Thyroid gland (tissue), 4 donors: ENCODE results near the gene ARHGEF37. TPM values are rescaled to one million over a fixed set of nuclear protein-coding genes. Genes with fewer than 3 reads are reported as not detected.

ENCODE experiments used
- DNase-seq, 2 donors: peaks; one replicate each; pipeline ENCODE4 v3.0.0-alpha.2; 2019
- H3K27ac ChIP-seq, 3 donors: fragments of 200-600 bp; sonication (generic); 1 replicate in 2 of 3; 2 replicates in 1 of 3; pipeline ENCODE4 v1.5.1; 2016 to 2019; ENCODE audit warnings: mild to moderate bottlenecking in 1 of 3, moderate library complexity in 1 of 3
- H3K27me3 ChIP-seq: fragments of 200-600 bp; sonication (generic); one replicate; pipeline ENCODE4 v1.5.1; 2019
- H3K36me3 ChIP-seq, 2 donors: fragments of 200-600 bp; sonication (generic); one replicate each; pipeline ENCODE4 v1.5.1; 2016 to 2019
- H3K4me1 ChIP-seq, 2 donors: fragments of 200-600 bp; sonication (generic); one replicate each; pipeline ENCODE4 v1.5.1; 2017 to 2019
- H3K4me3 ChIP-seq, 3 donors: fragments of 200-600 bp; sonication (generic); replicated peaks in 1 of 3; 1 replicate in 2 of 3; 2 replicates in 1 of 3; pipeline ENCODE4 v1.5.1; 2016; ENCODE audit warnings: mild to moderate bottlenecking in 1 of 3
- H3K9me3 ChIP-seq: fragments of 200-600 bp; sonication (generic); one replicate; pipeline ENCODE4 v1.5.1; 2017
- POLR2A ChIP-seq, 2 donors: fragments of 450-650 bp; IDR thresholded peaks; one replicate each; pipeline ENCODE4 v1.6.1; 2017; ENCODE audit warnings: antibody characterized with exemption in 2 of 2, mild to moderate bottlenecking in 2 of 2, moderate library complexity in 1 of 2
- WGBS, 2 donors: methylation state at CpG; one replicate each; pipeline ENCODE4 v1.1.5; 2017; 5-methylcytosine and 5-hydroxymethylcytosine counted together
- intact Hi-C: fragments of 100-400 bp; cut with DNase I; formaldehyde crosslinking; loops from one replicate; pipeline ENCODE4 v1.15.1; 2023
- total RNA-seq, 4 donors: library from RNA; depleted of rRNA; stranded (reverse); fragments of >200 nt; gene quantifications; one replicate each; pipeline ENCODE4 v1.2.3, GENCODE V29; 2016
- TF ChIP-seq, protein P1 (sequence below), 6 experiments: fragments of 200-600 bp in 3 of 6; fragments of 450-650 bp in 3 of 6; sonication (generic) in 3 of 6; IDR thresholded peaks; one replicate each; pipeline ENCODE4 v1.5.1; 2016 to 2019; ENCODE audit warnings: antibody characterized with exemption in 6 of 6, mild to moderate bottlenecking in 2 of 6, inconsistent platforms in 1 of 6, moderate library complexity in 1 of 6

The ARHGEF37 gene
- total RNA-seq, 4 donors from 2014 or later = 4.4 to 6.2 (median 5.5) TPM

GRCh38 chr5:149641600-149641999, 60.3 kb downstream of the ARHGEF37 start:
- H3K4me1 ChIP-seq = no peaks in the 10 kb centered on the region
- no peak for DNase-seq
- WGBS, 2 donors = 85 to 91% methylated on average over 5 of the region's 5 CpGs
- no peaks in the 10 kb centered on the region for H3K27me3 ChIP-seq
- TF ChIP-seq POLR2A (IDR thresholded peaks at IDR 0.05) = no peak
- no peaks in the 10 kb centered on the region for H3K9me3 ChIP-seq
- no peak overlapping the region for H3K27ac ChIP-seq
- no peaks in the 10 kb centered on the region for H3K36me3 ChIP-seq
- intact Hi-C loops = no loop called here
- no peak overlapping the region for H3K4me3 ChIP-seq

DNA sequence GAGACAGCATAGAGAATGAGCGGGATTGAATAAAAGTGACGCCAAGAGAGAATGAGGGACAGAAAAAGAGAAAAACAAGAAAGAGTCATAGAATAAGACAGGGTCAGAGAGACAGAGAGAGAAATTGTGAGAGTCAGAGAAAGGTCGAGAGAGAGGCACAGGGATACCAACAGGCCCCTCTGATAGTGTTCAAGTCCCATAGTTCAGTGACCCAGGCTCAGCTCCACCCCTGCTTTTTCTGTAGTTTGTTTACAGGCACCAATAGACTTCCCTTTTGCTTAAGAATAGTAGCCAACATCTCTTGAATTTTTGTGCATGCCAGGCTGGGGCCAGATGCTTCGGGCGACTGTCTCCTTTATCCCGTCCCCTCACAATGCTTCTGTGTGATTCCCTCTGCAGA, 62.5 kb downstream of the ARHGEF37 start:
- Histone ChIP-seq H3K9me3 (no peaks in the 10 kb centered on the region), H3K4me3 (no peak overlapping the region), H3K27me3 (no peaks in the 10 kb centered on the region), H3K27ac (no peak overlapping the region), H3K4me1 (no peaks in the 10 kb centered on the region), H3K36me3 (no peaks in the 10 kb centered on the region)
- intact Hi-C loops = no loop called here
- TF ChIP-seq, protein P1, sequence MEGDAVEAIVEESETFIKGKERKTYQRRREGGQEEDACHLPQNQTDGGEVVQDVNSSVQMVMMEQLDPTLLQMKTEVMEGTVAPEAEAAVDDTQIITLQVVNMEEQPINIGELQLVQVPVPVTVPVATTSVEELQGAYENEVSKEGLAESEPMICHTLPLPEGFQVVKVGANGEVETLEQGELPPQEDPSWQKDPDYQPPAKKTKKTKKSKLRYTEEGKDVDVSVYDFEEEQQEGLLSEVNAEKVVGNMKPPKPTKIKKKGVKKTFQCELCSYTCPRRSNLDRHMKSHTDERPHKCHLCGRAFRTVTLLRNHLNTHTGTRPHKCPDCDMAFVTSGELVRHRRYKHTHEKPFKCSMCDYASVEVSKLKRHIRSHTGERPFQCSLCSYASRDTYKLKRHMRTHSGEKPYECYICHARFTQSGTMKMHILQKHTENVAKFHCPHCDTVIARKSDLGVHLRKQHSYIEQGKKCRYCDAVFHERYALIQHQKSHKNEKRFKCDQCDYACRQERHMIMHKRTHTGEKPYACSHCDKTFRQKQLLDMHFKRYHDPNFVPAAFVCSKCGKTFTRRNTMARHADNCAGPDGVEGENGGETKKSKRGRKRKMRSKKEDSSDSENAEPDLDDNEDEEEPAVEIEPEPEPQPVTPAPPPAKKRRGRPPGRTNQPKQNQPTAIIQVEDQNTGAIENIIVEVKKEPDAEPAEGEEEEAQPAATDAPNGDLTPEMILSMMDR (IDR thresholded peaks at IDR 0.05) = no peak
- TF ChIP-seq POLR2A (IDR thresholded peaks at IDR 0.05) = no peak
- 80 to 86% methylated on average over 6 of the region's 6 CpGs for WGBS, 2 donors
- no peak for DNase-seq

DNA sequence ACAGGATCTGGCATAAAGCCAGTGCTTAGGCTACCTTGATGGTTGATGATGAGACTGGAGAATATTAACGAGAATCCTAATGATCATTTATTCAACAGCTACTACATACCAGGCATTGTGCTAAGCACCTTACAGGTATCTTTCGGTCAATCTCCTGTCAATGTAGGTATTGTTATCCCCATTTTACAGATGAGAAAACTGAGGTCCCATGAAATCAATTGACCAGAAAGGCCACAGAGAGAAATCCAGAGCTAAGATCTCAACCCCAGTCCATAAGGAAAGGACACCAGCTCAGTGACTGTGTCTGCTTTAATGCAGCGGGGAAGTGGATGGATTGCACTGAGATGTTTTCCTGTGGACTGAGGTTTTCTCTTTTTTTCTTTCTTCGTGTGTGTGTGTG, 63.3 kb downstream of the ARHGEF37 start:
- intact Hi-C loops = no loop called here
- 75 to 87% methylated on average over 4 of the region's 4 CpGs for WGBS, 2 donors
- no peak overlapping the region for H3K27ac ChIP-seq

GRCh38 chr5:149645236-149645635, 63.9 kb downstream of the ARHGEF37 start:
- H3K27ac ChIP-seq = no peak overlapping the region
- no peak overlapping the region for H3K4me3 ChIP-seq
- intact Hi-C loops = no loop called here
- H3K9me3 ChIP-seq = no peaks in the 10 kb centered on the region
- TF ChIP-seq POLR2A (IDR thresholded peaks at IDR 0.05) = no peak
- TF ChIP-seq, protein P1 (IDR thresholded peaks at IDR 0.05) = no peak
- DNase-seq = no peak
- 73 to 82% methylated on average over 9 of the region's 9 CpGs for WGBS, 2 donors
- H3K36me3 ChIP-seq = no peaks in the 10 kb centered on the region
- H3K4me1 ChIP-seq = no peaks in the 10 kb centered on the region
- H3K27me3 ChIP-seq = no peaks in the 10 kb centered on the region

More for the DNA sequence above, 63.3 kb downstream of the ARHGEF37 start:
- Histone ChIP-seq H3K9me3 (no peaks in the 10 kb centered on the region), H3K4me3 (no peak overlapping the region), H3K27me3 (no peaks in the 10 kb centered on the region), H3K36me3 (no peaks in the 10 kb centered on the region), H3K4me1 (no peaks in the 10 kb centered on the region)
- TF ChIP-seq, protein P1 (IDR thresholded peaks at IDR 0.05) = no peak
- TF ChIP-seq POLR2A (IDR thresholded peaks at IDR 0.05) = no peak
- DNase-seq = no peak

- TF ChIP-seq, protein P1 (IDR thresholded peaks at IDR 0.05) = no peak
- no peak for TF ChIP-seq POLR2A (IDR thresholded peaks at IDR 0.05)
- H3K27me3 ChIP-seq = no peaks in the 10 kb centered on the region
- H3K4me3 ChIP-seq = no peak overlapping the region
- H3K4me1 ChIP-seq = no peaks in the 10 kb centered on the region
- DNase-seq = no peak
- H3K27ac ChIP-seq = no peak overlapping the region
- no peaks in the 10 kb centered on the region for H3K36me3 ChIP-seq
- intact Hi-C loops = no loop called here
- no peaks in the 10 kb centered on the region for H3K9me3 ChIP-seq
- 67 to 77% methylated on average over 5 of the region's 5 CpGs for WGBS, 2 donors
These were observed 64.4 kb downstream of the ARHGEF37 start for GRCh38 chr5:149645725-149646124.

DNA sequence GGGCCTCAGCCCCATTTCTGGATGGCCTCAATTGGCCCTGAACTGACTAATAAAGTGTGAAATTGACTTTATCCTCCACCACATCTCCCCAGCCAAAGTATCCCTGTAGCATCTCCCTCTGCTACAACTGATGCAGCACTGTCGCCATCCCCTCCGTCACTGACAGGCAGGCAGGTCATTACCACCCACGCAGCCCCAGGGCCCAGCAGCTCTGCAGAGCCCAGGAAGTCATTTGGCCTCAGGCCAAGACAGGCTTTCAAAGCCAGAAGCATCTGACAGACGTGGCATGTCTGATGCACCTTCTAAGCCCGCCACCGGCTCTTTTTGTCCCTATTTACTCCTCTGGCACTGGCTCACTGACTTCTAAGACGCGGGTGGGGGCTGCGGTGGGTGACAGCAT, 65.3 kb downstream of the ARHGEF37 start:
- intact Hi-C loops = no loop called here
- no peaks in the 10 kb centered on the region for H3K27me3 ChIP-seq
- H3K9me3 ChIP-seq = no peaks in the 10 kb centered on the region
- no peak overlapping the region for H3K27ac ChIP-seq
- no peak for DNase-seq
- 72 to 73% methylated on average over 9 of the region's 9 CpGs for WGBS, 2 donors
- TF ChIP-seq, protein P1 (IDR thresholded peaks at IDR 0.05) = no peak
- no peak for TF ChIP-seq POLR2A (IDR thresholded peaks at IDR 0.05)
- H3K36me3 ChIP-seq = no peaks in the 10 kb centered on the region
- no peaks in the 10 kb centered on the region for H3K4me1 ChIP-seq
- H3K4me3 ChIP-seq = no peak overlapping the region
